ENCODE measurements around the gene GRN.
"Not testable (repeated sequence)": the region's sequence is repeated elsewhere in the genome, so short reads cannot be mapped to it uniquely, and the experiment has no call there.

GRN gene

DNA sequence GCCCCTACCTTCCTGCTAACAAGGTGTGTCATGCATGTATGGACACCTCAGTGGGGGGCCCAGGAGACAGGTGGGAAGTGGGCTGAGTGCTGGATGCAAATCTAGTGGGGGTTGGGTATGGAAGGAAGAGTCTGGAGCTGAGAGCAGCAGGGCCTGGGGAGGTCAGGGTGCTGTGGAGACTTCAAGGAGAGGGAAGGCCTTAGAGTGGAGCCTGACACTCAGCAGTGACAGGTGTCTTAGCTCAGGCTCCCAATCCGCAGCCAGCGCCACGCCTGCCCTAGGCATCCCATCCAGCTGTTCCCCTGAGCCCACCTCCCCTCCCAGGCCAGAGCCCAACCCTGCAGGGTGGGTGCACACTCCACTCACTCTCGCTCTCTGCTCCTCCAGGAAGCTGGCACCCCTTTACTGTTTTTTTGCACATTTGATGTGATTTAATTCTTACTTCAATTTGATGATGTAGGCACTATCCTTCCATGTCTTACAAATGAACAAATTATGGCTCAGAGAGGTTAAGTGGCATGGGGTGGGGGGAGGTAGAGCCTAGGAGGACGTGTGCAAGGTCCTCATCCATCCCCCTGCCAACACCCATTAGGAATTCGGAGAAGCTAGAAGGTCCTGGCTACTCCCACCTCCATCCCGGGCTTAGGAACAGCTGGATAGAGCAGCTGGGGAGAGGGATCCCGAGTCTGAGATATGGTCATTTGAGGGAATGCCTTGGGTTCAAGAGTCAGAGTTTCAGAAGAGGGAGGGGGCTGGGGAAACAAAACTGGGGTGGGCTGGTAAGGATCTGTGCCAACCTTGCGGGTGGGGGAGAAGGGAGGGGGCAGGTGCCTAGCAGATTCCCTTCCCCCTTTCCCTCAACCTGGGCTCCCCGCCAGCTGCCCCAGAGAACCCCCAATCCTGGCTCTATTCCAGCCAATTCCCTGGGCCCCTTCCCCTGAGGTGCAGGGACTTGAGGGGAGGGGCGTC lies 16.5 kb downstream of the GRN start:
- peak; percentile 42 for DNase-seq

DNA sequence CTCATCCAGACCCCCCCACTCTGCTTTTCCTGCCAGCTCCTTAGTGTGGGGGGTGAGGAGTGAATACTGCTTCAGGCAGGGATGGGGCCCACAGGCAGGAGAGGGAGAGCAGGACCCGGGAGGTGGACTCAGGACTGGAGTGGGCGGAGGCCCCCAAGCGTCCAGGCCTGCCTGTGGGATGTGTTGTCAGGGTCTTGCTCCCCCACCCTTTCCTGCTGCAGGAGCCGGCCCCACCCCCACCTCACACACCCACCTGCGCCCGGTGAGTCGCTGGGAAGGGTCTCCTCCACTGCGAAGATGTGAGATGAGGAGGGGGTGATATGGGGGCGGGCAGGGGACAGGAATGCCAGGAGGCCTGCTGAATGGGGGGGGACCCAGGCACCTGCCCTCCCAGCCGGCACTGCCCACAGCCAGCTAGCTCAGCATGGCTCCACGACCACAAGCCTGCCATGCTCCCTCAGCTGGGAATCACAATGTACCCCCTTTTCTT lies 17.4 kb downstream of the GRN start:
- no peak for DNase-seq

DNA sequence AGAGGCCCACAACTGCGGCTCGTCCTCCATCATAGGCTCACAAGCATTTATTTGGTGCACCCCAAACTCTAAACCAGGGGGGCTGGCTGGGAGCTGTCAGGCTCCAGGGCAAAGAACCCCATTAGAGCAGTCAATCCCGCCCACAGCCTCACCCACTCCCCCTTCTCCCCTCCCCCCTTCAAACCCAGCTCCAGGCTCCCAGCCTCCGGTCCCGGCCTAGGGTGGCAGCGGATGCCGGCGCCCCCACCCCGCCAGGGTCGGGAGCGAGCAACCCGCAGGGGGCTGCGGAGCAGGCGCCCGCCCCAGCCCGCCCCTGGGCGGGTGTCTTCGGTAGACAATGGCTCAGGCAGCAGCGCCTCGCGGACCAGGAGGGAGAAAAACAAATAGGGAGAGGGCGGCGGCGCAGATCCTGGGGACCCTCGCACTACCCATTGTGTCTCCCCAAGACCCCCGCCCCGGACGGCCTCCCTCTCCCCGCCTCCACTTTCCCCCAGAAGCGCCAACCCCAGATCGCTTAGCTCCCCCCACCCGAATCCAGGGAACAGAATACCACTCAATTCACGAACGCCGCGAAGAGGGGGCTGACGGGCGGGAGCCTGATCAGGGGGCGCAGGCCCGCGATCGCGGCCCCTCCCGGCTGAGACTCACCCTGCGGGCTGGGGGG lies 18.0 kb downstream of the GRN start:
- DNase-seq = peak; percentile 58

DNA sequence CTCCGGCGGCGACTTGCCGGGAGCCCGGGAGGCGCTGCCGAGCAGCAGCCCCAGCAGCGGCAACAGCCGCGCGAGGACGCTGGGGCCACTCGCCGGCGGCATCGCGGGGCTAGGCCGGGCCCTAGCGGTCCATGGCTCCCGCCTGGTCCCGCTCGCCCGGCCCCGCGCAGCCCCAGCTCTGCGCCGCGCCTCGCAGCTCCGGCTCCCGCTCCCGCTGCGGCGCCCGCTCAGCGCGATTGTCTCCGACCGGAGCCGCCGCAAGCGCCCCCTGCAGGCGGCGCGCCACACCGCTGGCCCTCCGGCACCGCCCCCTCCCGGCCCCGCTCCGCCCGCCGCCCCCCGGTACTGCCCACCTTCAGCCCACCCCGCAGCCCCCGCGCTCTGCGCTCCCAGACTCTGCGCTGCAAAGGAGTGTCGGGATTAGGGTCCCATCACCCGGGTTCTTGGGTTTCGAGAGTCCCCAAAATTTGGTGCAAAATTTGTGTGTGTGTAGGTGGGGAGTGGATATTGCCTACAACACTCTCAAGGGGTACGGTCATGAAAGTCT lies 18.6 kb downstream of the GRN start, which contains the start of gene FAM171A2:
Gene FAM171A2, minus strand, starts transcription at position 241 of the 547 bp plus-strand sequence. Its CDS starts 139 bp downstream, at position 102.
- DNase-seq = peak; percentile 53

DNA sequence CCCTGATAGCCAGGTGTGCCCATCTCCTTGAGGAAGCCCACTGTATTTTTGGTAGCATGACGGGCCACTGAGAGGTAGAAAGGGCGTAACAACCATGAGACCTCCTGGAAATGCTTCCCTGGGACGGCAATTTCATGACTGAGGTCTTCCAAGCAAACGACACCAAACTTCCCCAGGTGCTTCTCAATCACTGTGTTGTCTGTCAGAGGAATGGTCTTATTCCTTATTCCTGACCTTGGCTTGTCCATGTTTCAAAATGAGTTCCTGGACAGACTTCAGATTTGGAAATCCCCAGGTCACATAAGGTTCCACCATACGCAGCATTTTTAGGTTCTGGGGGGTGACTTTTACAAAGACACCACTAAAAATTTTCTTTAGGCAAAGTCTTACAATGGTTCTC lies 19.9 kb downstream of the GRN start:
- DNase-seq = not testable (repeated sequence)

DNA sequence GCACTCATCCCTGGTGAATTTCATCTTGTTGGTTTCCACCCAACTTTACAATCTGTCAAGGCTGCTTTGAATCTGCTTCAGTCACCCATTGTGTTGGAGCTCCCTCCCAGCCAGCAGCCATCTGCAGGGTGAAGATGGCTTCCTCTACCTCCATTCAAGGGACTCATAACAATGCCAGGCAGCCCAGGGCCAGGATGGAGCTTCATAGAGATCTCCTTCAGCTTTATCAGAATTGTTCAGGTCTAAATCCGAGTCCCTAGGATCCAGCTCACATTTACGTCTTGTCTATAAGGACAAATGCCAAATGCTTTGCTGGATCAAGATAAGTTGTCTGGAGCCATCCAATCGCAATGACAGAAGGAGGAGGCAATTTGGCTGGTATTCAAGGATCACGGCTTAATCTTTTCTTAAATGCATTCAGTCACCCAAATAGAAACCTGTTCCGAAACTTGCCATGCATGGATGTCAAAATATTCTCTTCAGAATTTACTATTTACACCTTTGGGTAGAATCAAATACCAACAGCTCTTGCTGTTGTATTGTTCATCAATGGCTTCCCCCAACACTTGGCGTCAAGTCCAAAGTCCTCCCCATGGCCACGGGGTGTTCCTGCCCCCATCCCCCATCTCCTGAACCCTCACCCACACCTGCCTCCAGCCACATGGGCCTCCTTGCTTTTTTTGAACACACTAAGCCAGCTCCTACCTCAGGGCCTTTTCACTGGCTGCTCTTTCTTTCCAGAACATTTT lies 22.3 kb downstream of the GRN start:
- no peak for DNase-seq

DNA sequence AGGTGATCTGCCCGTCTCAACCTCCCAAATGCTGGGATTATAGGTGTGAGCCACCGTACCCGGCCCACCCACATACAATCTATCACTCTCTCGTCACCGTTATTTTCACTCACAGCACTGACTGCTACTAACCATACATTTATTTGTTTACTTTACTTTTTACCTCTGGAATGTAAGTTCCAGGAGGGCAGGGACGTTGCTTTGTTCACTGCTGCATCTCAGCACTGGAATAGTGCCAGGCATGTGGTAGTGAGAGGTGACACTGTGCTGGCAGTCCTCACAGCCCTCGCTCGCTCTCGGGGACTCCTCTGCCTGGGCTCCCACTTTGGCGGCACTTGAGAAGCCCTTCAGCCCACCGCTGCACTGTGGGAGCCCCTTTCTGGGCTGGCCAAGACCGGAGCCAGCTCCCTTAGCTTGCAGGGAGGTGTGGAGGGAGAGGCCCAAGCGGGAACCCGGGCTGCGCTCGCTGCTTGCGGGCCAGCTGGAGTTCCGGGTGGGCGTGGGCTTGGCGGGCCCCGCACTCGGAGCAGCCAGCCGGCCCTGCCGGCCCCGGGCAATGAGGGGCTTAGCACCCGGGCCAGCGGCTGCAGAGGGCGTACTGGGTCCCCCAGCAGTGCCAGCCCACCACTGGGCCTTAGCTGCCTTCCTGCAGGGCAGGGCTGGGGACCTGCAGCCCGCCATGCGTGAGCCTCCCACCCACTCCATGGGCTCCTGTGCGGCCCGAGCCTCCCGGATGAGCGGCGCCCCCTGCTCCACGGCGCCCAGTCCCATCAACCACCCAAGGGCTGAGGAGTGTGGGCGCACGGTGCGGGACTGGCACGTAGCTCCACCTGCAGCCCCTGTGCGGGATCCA lies 23.5 kb downstream of the GRN start:
- DNase-seq = not testable (repeated sequence)

DNA sequence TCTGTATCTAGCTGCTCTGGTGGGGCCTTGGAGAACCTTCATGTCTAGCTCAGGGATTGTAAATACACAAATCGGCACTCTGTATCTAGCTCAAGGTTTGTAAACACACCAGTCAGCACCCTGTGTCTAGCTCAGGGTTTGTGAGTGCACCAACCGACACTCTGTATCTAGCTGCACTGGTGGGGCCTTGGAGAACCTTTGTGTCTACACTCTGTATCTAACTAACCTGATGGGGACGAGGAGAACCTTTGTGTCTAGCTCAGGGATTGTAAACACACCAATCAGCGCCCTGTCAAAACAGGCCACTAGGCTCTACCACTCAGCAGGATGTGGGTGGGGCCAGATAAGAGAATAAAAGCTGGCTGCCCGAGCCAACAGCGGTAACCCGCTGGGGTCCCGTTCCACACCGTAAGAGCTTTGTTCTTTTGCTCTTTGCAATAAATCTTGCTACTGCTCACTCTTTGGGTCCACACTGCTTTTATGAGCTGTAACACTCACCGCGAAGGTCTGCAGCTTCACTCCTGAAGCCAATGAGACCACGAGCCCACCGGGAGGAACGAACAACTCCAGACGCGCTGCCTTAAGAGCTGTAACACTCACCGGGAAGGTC lies 24.4 kb downstream of the GRN start:
- not testable (repeated sequence) for DNase-seq

DNA sequence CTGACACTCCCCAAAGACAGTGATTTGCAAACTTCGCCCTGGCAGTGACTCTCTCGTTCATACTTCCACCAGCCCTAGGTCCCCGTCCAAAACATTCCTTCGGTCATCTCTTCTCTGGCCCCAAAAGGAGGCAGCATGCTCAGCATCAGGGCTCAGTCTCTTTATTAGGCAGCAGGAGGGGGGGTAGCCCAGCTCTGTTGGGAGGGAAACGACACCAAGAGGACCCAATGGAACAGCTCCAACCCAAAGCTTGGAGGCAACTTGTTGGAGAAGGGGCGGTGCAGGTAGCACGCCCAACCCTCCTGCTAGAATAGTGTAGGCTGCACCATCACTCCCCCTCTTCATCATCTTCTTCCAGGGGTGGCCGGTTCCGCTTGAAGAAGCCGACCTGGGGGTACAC lies 26.9 kb downstream of the GRN start:
- DNase-seq = no peak

DNA sequence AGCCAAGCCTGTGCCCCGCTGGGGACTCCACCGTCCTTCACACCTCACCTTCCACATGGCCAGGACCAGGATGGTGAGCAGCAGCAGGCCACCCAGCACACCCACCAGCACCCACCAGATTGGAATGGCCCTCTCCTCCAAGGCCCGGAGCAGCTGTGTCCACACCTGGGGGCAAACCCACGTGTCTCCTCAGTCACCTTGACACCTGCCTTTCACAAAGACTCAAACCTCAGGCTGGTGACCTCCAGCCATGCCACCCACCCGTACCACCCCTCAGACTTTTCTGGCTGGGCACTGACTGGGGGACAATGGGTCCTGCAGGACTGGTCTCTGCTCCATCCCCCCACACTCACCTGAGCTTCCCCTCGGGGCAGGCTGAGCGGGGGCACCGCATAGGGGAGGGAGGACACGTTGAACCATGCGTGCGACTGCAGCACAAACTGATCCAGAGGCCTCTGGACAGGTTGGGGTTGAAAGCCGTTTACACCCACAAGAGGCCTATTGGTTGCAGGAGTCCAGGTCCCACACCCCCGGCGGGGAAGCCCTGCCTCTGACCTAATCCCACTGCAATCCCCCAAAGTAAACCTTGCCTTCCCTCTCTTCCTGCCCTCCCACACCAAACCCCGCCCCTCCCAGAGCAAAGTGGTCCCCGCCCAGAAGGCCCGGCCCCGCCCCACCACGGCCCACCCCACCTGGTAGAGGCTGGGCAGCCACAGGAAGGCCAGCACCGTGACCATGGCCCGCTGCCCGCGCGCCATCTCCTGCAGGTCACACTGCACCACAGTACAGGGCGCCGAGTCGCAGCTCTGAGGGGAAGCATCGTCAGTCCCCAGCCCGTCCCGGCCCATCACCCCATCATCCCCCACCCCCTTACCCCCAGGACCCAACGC lies 29.4 kb downstream of the GRN start:
- DNase-seq = no peak

DNA sequence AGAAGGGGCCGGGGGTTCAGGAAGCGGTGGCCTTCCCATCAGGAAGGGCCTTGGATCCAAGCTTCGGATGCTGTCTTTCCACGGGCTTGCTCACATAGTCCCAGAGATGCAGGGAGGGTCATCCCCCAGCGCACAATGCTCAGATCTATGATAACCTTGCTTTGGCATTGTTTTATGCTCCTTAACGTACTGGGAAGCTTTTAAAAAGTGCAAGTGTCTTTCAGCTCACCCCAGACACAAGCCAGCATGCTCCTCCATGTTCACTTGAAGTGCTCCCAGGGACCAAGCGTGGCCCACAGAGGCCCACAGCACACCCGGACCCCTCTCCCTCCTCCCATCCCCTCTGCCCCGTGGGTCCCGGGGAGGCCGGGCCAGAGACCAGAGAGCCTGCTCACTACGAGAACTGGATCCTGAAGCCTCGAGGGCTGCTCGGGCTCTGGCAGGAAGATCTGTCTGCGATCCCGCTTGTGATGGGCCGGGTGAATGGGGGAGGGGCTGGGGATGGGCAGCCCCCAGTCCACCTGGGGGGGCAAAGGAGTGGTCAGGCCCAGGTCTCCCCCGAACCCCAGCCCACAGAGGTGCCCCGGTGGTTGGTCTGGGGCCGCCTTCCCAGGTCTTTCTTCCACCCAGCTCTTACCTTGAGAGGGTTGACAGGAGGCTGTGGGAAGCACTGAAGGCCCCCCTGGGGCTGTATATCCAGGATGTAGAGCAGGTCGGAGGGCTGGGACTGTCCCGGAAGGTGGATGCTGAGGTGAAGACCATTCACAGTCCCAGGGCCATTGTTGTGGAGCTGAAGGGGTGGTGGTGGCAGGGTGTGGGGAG lies 30.3 kb downstream of the GRN start:
- DNase-seq = no peak

DNA sequence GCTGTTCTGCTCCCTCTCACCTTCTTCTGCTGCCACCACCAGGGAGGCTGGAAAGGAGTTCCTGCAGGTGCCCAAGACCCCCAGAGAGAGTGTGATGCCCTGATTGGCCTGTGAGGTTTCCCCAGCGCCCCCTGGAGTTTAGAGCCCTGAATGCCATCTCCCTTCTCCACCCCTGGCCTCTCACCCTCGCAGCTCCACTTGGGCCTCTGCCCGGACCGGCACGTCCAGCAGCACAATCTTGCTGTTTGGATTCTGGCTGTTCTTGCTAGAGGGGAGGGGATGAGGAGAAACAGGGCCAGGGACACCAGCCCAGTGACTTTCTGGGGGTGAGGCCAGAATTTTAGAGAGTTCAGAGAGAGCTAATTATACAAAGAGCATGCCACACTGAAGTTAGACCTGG lies 31.0 kb downstream of the GRN start:
- DNase-seq = no peak

DNA sequence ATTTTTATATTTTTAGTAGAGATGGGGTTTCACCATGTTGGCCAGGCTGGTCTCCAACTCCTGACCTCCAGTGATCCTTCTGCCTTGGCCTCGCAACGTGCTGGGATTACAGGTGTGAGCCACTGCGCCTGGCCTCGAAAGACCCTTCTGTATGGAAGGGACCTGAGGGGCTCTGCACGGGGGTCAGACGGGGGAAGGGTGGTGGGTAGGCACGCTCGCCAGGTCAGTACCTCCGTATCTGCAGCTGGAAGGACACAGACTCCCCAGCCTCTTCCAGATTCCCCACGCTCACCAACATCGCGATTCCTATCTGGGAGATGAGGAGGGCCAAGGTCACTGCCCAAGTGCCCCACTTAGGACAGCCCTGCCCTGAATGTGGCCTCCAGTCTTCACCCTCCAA lies 31.7 kb downstream of the GRN start:
- DNase-seq = no peak

DNA sequence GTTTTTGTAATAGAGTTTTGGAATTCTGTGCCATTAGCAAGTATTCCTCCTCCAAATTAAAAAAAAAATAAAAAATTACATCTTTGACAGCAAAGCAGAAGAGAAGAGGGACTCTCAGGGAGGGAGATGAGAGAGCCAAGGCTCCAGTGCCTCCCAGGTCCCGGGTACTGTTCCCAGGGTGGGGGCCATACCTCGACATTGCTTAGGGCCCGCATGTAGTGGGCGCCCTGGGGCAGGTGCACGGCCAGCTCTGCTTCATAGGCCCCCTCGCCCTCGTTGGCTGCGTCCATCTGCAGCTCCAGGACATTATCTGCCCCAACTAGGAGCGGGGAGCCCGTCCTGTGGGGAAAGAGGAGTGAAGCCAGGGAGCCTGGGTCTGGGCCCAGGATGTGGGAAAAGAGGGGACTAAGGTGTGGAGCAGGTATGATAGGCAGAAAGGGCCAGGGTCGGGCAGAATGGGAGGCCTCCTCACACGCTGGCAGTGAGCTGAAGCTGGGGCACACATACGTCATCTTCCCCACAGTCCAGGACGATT lies 33.1 kb downstream of the GRN start:
- DNase-seq = no peak

DNA sequence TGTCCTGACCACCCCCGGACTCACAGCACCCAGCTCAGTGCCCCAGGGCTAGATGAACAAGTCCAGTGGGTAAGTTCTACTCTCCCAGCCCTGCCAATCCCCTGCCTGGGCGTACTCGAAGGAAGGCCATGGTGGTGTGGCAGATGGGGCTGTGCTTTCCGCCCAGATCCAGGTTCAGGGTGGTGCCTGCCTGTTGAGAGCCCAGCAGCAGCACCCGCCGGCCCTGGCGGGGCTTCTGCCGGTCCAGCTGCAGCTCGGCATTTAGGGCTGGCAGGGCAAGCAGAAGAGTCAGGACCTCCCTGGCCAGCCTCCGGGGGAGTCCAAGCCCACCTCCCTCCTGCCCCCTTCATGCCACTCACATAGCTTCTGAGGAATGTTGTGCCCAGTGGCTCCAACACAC lies 34.8 kb downstream of the GRN start:
- no peak for DNase-seq

DNA sequence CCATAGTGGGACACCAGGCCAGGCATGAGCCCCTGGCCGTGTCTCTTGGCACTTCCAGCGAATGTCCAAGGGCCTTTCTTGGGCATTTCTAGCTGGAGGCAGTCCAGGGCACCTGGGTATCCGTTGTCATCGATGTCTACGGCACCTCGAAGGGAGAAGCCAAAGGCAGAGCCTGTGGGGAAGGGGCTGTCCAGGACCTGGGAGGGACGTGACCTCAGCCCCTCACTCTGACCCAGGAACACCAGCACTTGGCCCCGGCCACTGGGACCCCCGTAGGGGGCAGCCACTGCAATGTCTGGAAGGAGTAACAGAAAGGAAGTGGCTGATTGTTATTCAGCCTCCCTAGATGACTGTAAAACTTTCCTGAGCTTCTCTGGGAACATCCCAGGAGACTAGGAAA lies 35.7 kb downstream of the GRN start:
- no peak for DNase-seq

DNA sequence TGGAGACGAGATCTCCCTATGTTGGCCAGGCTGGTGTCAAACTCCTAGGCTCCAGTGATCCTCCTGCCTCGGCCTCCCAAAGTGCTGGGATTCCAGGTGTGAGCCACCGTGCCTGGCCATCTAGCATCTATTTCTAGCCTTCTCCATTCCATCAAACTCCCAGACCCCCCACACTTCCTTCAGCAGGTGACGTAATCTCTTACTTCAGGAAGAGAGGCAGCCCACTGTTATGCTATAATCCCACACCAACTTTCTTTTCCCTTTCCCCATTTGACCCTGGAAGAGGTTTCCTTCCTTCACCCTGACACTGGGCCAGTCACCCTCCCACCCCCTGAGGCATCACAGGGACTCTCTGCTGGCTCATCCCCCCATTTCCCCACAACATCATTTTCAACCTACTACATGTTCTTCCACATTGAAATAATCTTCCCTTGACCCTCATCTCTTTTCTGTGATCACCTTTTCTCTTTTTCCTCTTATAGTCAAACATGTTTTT lies 36.8 kb downstream of the GRN start:
- DNase-seq = no peak

DNA sequence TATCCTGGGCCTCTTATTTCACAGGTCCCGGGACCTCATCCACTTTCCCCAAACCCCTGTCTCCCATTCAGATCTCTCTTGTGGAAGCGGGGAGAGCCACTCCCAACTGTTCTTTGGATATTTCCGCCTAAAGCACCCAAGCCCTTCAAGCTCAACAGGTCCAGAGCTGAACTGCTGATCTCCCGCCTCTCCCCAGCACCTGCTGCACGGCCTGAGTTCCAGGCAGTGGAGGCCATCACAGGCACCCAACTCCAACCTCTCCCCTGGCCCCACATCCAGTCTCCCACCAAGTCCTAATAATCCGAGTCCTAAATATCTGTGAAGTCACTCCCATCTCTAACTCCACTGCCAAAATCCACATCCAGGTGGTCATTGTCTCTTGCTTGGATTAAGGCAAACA lies 37.8 kb downstream of the GRN start:
- no peak for DNase-seq

DNA sequence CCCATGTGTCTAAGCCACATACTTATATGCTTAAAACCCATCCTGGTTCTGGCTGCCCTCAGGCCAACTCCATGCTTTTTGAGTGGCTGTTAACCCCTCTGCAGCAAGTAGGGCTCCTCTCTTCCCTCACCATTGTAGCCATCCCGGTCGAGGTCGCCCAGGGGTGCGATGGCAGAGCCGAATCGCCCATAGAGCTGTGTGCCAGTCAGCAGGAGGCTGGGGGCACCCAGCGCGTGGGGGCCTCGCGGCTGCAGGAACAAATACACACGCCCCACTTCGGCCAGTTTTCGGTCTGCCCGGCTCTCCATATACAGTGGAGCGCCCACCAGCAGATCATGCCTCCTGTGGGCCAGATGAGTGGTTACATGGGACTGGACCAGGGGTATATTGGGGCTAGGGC lies 38.3 kb downstream of the GRN start:
- DNase-seq = no peak
